SK-N-SH (cell line): Measurements from ENCODE around the gene C10orf62.

ENCODE experiments used
- MAX ChIP-seq: IDR thresholded peaks from 2 replicates; pipeline ENCODE4 v1.4.0; 2012; ENCODE audit warnings: low read depth
- REST ChIP-seq: IDR thresholded peaks from 2 replicates; pipeline ENCODE4 v1.6.1; 2012; ENCODE audit warnings: mild to moderate bottlenecking, low read depth, low read length, moderate library complexity
- RFX5 ChIP-seq: IDR thresholded peaks from 2 replicates; pipeline ENCODE4 v1.6.1; 2012; ENCODE audit warnings: mild to moderate bottlenecking, improper control_type of control experiment, low read length
- TEAD4 ChIP-seq: IDR thresholded peaks from 2 replicates; pipeline ENCODE4 v1.4.0; 2012; ENCODE audit warnings: mild to moderate bottlenecking, borderline replicate concordance; ENCODE audit not compliant: insufficient read depth

- TF ChIP-seq REST = no peak
- TF ChIP-seq RFX5 = no peak
- no peak for TF ChIP-seq TEAD4
- no peak for TF ChIP-seq MAX
These were observed 23.1 kb upstream of the C10orf62 start for GRCh38 chr10:97566336-97566996.
